Activated CD8-positive, alpha-beta memory T cell treated with anti-CD3 and anti-CD28 coated beads, Interleukin-2, amount 10 ng/mL, durations not matched to agents 7 days and 5 days (primary cell): ENCODE data around the gene PARVB. TPM values are rescaled to one million over a fixed set of nuclear protein-coding genes. Genes with fewer than 3 reads are reported as not detected.

Experiments
- ATAC-seq: fragments of 150-1000 bp; cut with Tn5 transposase; one replicate; pipeline ENCODE4 v1.10.0; 2021; ENCODE audit warnings: moderate library complexity
- CTCF ChIA-PET: fragments of 350-600 bp; sonication (Branson Sonifier 250); formaldehyde crosslinking; loops from one replicate; lab custom pipeline; 2021; ENCODE audit warnings: antibody characterized with exemption; lab: Charles Lee
- DNase-seq: peaks from one replicate; pipeline ENCODE4 v3.0.0-alpha.2; 2020
- H3K27ac Mint-ChIP-seq: one replicate; pipeline ENCODE4 v1.8.0; 2021; ENCODE audit warnings: mild to moderate bottlenecking, mixed read lengths
- H3K27me3 Mint-ChIP-seq: one replicate; pipeline ENCODE4 v1.8.0; 2021; ENCODE audit warnings: mixed read lengths
- H3K36me3 Mint-ChIP-seq: one replicate; pipeline ENCODE4 v1.8.0; 2021; ENCODE audit warnings: mild to moderate bottlenecking, mixed read lengths
- H3K4me1 Mint-ChIP-seq: one replicate; pipeline ENCODE4 v1.8.0; 2021; ENCODE audit warnings: mixed read lengths
- H3K4me3 Mint-ChIP-seq: one replicate; pipeline ENCODE4 v1.8.0; 2021; ENCODE audit warnings: mild to moderate bottlenecking, moderate library complexity, mixed read lengths
- H3K9me3 Mint-ChIP-seq: one replicate; pipeline ENCODE4 v1.8.0; 2022; ENCODE audit warnings: low read depth, mixed read lengths
- total RNA-seq, 2 experiments: library from RNA; stranded (reverse); gene quantifications; one replicate each; pipeline ENCODE4 v1.2.3, GENCODE V29; 2021

The PARVB gene
- total RNA-seq, 2 experiments from 2014 or later, result 56.9 to 66.9 TPM

DNA sequence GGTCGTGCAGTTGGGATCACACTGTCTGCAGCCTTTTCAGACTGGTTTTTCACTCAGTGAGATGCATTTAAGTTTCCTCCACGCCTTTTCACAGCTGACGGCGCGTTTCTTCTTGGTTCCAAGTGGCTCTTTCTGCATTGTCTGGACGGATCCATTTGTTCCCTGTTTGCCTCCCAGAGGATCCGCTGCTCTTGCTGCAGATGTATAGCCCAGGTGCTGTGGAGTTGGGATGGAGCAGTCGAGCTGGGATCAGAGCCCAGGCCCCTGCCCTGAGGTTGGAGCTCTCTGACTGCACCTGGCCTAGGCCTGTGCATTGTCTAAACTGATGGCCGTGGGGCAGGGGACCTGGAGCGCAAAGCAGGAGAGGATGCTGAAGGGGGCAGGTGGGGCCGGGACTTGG is 51.6 kb downstream of the PARVB start:
- DNase-seq, result no peak
- no peaks in the 10 kb centered on the region for H3K27me3 Mint-ChIP-seq
- H3K36me3 Mint-ChIP-seq, result no peaks in the 10 kb centered on the region
- H3K27ac Mint-ChIP-seq, result no peak overlapping the region
- no peak for ATAC-seq
- H3K9me3 Mint-ChIP-seq, result no peaks in the 10 kb centered on the region
- no peaks in the 10 kb centered on the region for H3K4me1 Mint-ChIP-seq
- CTCF ChIA-PET, result no interaction called here
- H3K4me3 Mint-ChIP-seq, result no peak overlapping the region

DNA sequence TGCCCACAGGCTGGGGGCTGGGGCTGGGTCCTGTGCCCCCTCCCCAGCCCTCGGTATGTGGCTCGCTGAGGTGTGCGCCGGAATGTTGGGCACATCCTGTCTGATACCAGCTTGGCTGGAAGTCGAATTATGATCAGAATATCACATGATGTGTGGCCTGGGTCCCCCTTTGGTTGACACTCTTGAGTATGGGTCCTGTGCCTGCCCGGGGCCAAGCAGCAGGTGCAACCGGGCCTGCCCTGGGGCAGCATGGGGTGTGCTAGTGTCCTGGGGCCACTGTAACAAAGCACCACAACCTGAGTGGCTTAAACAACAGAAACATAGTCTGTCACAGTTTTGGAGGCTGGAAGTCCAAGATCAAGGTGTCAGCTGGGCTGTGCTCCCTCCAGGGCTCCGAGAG is 52.7 kb downstream of the PARVB start:
- no peak for DNase-seq
- H3K4me1 Mint-ChIP-seq, result no peaks in the 10 kb centered on the region
- no peak for ATAC-seq
- no peak overlapping the region for H3K4me3 Mint-ChIP-seq
- H3K9me3 Mint-ChIP-seq, result no peaks in the 10 kb centered on the region
- CTCF ChIA-PET, result interaction anchor here (0.9 kb wide), 1 partner anchor 84 kb away, joined by 3 read pairs; no protein-coding TSS in a partner anchor
- no peaks in the 10 kb centered on the region for H3K27me3 Mint-ChIP-seq
- H3K36me3 Mint-ChIP-seq, result no peaks in the 10 kb centered on the region
- no peak overlapping the region for H3K27ac Mint-ChIP-seq

DNA sequence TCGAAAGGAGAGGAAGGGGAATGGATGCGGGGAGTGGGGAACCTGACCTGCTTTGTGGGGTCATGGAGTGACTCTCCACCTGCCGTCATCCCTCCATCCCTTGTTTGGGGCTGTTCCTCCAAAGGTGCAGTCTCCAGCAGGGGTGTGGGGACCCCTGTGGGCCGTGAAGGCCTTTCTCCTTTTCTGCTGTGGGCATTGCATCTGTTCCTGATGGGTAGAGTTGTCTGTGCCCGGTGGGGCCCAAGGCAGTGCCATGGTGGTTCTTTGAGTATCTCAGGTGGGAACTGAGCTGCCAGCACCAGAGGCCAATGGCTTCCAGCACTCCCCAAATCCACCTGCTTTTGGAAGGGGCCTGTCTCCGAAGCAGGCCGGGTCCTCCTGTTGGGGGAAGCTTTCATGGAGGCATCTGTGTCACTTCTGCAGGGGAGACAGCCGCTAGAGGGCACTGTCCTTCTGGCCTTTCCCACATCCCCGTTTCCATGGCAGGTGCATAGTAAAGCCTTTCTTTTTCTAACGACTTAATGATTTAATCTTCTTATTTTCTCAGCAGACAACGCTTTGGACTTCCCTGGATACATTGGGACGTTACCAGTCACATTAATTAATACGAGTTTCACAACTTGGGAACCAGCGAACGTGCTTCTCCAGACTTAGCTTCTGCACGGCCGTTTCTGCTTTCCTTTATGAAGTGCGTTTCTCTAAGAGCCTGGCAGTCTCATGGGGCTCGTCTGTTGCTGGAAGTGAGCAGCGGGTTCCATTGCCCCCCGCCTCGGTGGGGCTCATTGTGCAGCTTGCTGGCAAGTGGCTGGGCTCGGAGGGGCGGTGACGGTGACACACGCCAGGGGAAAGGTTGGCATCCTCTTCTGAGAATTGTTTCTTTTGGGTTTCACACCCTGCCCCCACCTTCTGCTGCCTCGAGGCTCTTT is 57.1 kb downstream of the PARVB start:
- CTCF ChIA-PET, result interaction anchor here (0.6 to 8.4 kb wide), 29 partner anchors 9 to 549 kb away, joined by 3 to 162 read pairs (median 4); partner anchors contain the start of genes PARVB and PARVG

DNA sequence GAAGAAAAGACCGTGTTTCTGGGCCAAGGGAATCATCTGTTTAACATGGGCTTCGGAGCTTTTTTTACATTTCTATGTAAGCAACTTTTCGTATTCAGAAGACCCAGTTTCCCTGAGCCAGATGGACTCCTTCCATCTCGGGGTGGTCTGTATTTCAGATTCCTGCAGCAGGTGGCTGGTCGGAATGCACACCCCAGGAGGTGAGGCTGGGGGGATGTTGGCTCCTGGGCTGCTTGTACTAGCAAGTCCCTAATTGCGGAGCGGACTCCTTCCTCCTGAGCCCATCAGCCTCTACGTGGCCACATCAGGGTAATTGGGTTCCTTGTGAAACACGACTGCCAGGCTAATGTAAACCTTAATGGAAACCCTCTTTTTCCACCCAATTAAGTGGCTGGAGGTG is 58.7 kb downstream of the PARVB start:
- H3K4me1 Mint-ChIP-seq, result no peaks in the 10 kb centered on the region
- no peaks in the 10 kb centered on the region for H3K36me3 Mint-ChIP-seq
- no peaks in the 10 kb centered on the region for H3K27me3 Mint-ChIP-seq
- no peak overlapping the region for H3K27ac Mint-ChIP-seq
- DNase-seq (no peak), ATAC-seq (no peak)
- H3K4me3 Mint-ChIP-seq, result no peak overlapping the region
- CTCF ChIA-PET, result interaction anchor here (1.2 to 8.4 kb wide), 5 partner anchors 52 to 544 kb away, joined by 3 to 162 read pairs (median 10); no protein-coding TSS in a partner anchor
- no peaks in the 10 kb centered on the region for H3K9me3 Mint-ChIP-seq

More for the DNA sequence above, 57.1 kb downstream of the PARVB start:
- ATAC-seq (peak; percentile 67), DNase-seq (peak; percentile 80)
- H3K4me1 Mint-ChIP-seq, result no peaks in the 10 kb centered on the region
- no peak overlapping the region for H3K4me3 Mint-ChIP-seq
- no peak overlapping the region for H3K27ac Mint-ChIP-seq
- H3K9me3 Mint-ChIP-seq, result no peaks in the 10 kb centered on the region
- no peaks in the 10 kb centered on the region for H3K36me3 Mint-ChIP-seq
- no peaks in the 10 kb centered on the region for H3K27me3 Mint-ChIP-seq

DNA sequence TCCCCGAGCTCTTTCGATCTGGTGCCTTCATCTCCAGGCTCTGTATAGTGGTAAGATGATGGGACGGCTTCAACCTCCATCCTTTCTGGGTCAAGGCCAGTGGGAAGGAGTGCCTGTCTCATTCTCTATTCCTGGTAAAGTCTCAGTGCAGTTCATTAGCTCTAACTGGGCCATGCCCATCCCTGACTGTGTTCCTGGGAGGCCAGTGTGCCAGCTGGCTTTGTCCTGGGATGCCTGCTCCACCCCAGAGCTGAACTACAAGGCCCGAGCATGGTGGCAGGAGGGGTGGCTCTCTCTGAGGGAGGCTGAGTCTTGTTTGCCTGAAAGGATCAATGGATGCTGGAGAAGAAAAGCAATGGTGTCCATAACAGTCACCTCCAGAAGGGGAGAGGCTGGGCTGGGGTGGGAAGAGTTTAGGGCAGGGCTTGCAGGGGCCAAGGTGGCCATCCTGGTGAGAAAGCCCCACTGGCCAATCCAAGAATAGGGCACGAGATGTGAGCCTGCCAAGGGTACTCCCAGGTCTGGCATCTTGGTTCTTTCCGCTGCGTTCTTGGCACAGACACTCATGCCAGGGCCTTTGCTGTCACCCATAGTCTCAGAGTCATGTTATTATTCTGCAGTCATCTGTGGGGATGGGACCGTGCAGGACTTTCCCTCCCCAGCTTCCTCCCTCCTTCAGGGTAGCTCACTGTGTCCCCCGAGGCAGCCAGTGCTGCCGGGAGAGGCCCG is 60.1 kb downstream of the PARVB start:
- no peak overlapping the region for H3K27ac Mint-ChIP-seq
- no peak overlapping the region for H3K4me3 Mint-ChIP-seq
- CTCF ChIA-PET, result interaction anchor here (0.8 to 8.4 kb wide), 7 partner anchors 11 to 543 kb away, joined by 3 to 162 read pairs (median 4); no protein-coding TSS in a partner anchor
- ATAC-seq (no peak), DNase-seq (no peak)
- no peaks in the 10 kb centered on the region for H3K9me3 Mint-ChIP-seq
- no peaks in the 10 kb centered on the region for H3K4me1 Mint-ChIP-seq
- no peaks in the 10 kb centered on the region for H3K27me3 Mint-ChIP-seq
- no peaks in the 10 kb centered on the region for H3K36me3 Mint-ChIP-seq

DNA sequence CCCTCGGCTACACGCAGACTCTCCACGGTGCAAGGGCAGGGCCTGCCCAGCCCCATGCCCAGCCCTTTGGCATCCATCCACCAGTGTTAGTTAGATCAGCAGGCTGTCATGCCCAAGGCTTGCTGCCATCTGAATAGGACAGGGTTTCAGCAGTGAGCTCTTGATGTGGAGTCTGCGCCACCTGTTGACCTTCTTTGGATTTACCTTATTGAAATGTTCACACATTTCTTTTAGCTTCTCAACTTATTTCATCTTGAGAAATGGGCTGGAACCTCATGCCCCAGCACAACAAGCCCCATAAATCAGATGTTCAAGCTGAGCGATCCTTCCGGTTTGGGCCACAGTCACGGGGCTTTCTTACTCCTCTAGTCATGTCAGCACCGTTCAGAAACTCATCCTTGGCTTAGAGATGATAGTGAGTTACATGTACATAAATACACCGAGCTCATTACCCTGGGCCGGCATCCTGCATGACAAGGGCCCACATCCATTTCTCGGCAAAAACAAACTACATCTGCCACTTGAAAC is 61.7 kb downstream of the PARVB start:
- no peak overlapping the region for H3K4me3 Mint-ChIP-seq
- no peak overlapping the region for H3K27ac Mint-ChIP-seq
- no peaks in the 10 kb centered on the region for H3K27me3 Mint-ChIP-seq
- DNase-seq (peak; percentile 49), ATAC-seq (peak; percentile 47)
- H3K36me3 Mint-ChIP-seq, result no peaks in the 10 kb centered on the region
- H3K4me1 Mint-ChIP-seq, result no peaks in the 10 kb centered on the region
- H3K9me3 Mint-ChIP-seq, result no peaks in the 10 kb centered on the region
- CTCF ChIA-PET, result interaction anchor here (1.0 to 8.4 kb wide), 16 partner anchors 8 to 541 kb away, joined by 3 to 162 read pairs (median 4); partner anchors contain the start of gene SAMM50

DNA sequence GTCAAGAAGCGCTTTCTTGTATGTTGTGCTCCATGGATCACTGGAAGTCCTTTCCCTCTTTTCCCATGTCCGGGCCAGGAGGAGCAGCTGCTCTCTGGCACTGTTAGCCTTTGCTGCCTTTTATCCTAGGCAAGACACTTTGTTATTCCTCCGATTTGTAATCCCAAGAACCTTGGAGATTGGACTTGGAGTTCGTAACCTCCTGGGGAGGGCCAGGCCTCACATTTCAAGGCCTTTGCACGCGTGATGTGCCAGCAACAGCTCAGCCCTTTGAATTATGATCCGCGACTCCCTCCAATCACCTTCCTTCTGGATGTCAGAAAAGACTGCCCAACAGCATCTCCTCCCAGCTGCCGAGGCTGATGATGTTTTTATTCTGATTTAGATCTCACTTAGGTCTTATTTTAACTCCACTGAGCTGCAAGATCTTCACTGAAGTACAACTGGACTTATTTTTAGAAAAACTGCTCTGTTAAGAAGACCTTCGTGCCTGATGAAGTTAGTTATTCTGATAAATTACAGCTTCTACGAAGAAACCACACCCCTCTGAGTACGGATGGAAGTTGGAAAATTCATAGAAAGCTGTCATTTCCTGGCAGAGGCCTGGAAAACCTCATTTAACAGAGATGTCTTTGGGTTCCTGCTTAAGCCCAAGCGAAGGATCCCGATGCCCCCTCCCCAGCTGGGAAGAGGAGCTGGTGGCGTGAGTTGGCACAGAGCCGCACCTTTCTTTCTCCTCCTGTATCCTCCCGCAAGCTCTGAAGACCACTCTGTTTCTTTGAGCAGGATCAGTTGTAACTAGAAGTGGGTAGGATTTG is 62.4 kb downstream of the PARVB start:
- ATAC-seq (no peak), DNase-seq (no peak)
- H3K4me3 Mint-ChIP-seq, result no peak overlapping the region
- no peaks in the 10 kb centered on the region for H3K27me3 Mint-ChIP-seq
- H3K36me3 Mint-ChIP-seq, result no peaks in the 10 kb centered on the region
- no peaks in the 10 kb centered on the region for H3K9me3 Mint-ChIP-seq
- H3K27ac Mint-ChIP-seq, result no peak overlapping the region
- CTCF ChIA-PET, result interaction anchor here (1.0 to 8.4 kb wide), 16 partner anchors 9 to 540 kb away, joined by 3 to 162 read pairs (median 4); partner anchors contain the start of gene SAMM50
- H3K4me1 Mint-ChIP-seq, result peaks cover 3% of the 10 kb centered on the region

DNA sequence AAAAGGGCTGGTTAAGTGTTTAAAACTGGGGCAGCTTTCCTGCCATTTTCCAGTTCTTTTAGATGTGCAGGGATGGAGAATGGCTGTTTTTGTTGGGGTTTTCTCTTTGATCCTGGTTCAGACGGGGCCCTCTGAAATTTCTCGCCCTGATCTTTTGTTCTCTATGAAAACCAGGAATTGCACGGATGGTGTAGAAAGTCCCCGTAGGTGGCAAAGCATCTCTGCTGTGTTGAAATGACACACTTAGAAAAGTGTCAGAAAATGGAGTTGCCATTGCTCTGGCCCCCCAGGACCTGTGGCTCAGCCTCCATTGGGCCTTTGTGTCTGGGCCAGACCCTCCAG is 63.0 kb downstream of the PARVB start:
- H3K27me3 Mint-ChIP-seq, result no peaks in the 10 kb centered on the region
- peaks cover 4% of the 10 kb centered on the region for H3K4me1 Mint-ChIP-seq
- CTCF ChIA-PET, result interaction anchor here (2.1 to 8.4 kb wide), 3 partner anchors 94 to 539 kb away, joined by 6 to 162 read pairs (median 18); no protein-coding TSS in a partner anchor
- H3K36me3 Mint-ChIP-seq, result no peaks in the 10 kb centered on the region
- H3K4me3 Mint-ChIP-seq, result no peak overlapping the region
- no peaks in the 10 kb centered on the region for H3K9me3 Mint-ChIP-seq
- ATAC-seq (no peak), DNase-seq (no peak)
- no peak overlapping the region for H3K27ac Mint-ChIP-seq

DNA sequence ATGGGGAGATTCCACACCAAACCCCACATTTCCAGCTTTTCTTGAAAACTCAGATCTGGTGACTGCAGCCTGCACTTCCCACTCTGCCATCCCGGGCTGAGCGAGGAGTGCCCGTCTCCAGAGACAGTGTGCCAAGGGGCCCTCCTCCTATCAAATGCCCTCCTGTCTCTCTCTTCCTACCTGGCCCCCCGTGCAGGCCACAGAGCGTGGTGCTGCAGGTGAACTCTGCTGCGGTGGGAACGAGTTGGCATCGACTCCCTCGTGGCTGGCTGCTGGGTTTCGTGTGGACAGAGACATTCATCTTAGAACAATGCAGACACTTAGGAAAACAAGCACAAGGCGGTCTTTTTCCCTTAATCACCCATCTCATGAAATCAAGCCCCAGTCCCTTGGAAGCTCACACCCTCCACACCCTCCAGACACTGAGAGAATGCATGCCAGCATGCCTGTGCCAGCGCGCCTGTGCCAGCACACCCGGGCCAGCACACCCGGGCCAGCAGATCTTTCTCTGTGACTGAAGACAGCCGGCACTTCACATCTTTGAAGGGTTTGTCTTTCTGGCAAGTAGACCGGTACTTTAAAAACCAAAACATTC is 65.0 kb downstream of the PARVB start:
- peaks cover 4% of the 10 kb centered on the region for H3K4me1 Mint-ChIP-seq
- H3K27me3 Mint-ChIP-seq, result no peaks in the 10 kb centered on the region
- CTCF ChIA-PET, result interaction anchor here (2.0 to 8.4 kb wide), 3 partner anchors 8 to 143 kb away, joined by 5 to 162 read pairs (median 6); no protein-coding TSS in a partner anchor
- DNase-seq (no peak), ATAC-seq (no peak)
- peaks cover 2% of the 10 kb centered on the region for H3K36me3 Mint-ChIP-seq
- no peak overlapping the region for H3K4me3 Mint-ChIP-seq
- H3K9me3 Mint-ChIP-seq, result no peaks in the 10 kb centered on the region
- no peak overlapping the region for H3K27ac Mint-ChIP-seq

DNA sequence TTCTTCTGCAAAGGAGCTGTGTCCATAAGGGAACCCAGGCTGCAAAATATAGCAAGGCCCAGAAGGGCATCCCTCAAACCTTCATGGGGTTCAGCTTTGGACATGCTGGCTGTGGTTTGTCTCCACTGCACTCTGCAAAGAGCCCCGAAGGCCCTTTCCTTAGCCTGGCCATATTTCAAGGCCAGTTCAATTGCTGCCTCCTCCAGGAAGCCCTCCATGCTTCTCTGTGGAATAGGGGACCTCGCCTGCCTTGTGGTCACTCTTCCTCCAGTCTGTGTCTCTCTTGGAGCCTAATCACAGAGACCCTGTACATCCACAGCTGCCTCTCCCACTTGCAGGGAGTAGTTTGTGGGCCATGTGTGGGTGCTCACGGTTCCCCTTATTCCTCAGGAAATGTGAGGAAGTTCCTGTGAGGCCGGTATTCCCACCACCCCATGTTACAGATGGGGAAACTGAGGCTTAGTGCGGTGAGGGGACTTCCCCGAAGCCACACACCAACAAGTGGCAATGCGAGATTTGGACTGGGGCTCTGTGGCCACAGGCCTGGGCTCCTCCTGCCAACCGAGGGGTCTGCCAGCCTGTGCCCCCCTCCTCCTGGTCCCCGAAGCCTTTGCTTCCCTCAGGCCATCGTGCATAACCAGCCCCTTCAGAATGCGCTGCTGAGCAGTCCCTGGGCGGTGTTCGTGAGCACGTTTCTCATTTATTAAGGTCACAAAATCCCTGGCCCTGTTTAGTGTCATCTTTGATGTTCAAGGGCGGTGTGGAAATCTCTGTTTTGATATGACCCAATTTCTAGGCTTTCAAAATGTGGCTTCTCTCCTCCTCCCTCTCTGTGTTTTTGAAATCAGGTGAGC is 65.8 kb downstream of the PARVB start:
- H3K36me3 Mint-ChIP-seq, result peaks cover 4% of the 10 kb centered on the region
- no peaks in the 10 kb centered on the region for H3K27me3 Mint-ChIP-seq
- no peak overlapping the region for H3K27ac Mint-ChIP-seq
- H3K4me3 Mint-ChIP-seq, result no peak overlapping the region
- ATAC-seq, result no peak
- no peak for DNase-seq
- no peaks in the 10 kb centered on the region for H3K9me3 Mint-ChIP-seq
- H3K4me1 Mint-ChIP-seq, result peaks cover 4% of the 10 kb centered on the region
- CTCF ChIA-PET, result interaction anchor here (1.1 to 2.0 kb wide), 2 partner anchors 9 to 97 kb away, joined by 3 to 5 read pairs; no protein-coding TSS in a partner anchor

DNA sequence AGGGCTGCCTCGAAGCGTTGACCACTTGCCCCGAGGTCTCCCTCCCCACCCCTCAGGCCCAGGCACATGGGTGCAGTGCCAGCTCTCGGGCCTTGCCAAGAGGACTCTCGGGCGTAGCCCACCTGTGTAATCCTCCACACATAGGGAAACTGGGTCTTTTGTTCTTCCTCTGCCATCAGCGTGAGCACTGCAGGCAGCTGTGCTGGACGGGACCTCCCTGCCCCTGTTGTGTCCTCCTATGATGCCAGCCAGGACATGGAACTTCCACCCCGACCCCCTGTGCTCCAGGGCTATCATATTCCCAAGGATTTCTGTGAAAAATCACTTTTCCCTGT is 66.4 kb downstream of the PARVB start:
- Mint-ChIP-seq H3K36me3 (peaks cover 4% of the 10 kb centered on the region), H3K9me3 (no peaks in the 10 kb centered on the region), H3K27me3 (no peaks in the 10 kb centered on the region), H3K4me3 (no peak overlapping the region), H3K27ac (no peak overlapping the region), H3K4me1 (peaks cover 4% of the 10 kb centered on the region)
- CTCF ChIA-PET, result interaction anchor here (1.1 to 2.0 kb wide), 2 partner anchors 9 to 98 kb away, joined by 3 to 5 read pairs; no protein-coding TSS in a partner anchor
- DNase-seq, result no peak
- ATAC-seq, result no peak
